Endothelial cell of coronary artery (primary cell): ENCODE measurements around the gene COG3. TPM values are rescaled to one million over a fixed set of nuclear protein-coding genes. Genes with fewer than 3 reads are reported as not detected.

Source experiments
- total RNA-seq: library from RNA; depleted of rRNA; stranded (reverse); fragments of >200 nt; gene quantifications from 2 replicates; pipeline ENCODE4 v1.2.3, GENCODE V29; 2014

The COG3 gene
- total RNA-seq: 25.4 and 32.4 TPM in 2 replicates

DNA sequence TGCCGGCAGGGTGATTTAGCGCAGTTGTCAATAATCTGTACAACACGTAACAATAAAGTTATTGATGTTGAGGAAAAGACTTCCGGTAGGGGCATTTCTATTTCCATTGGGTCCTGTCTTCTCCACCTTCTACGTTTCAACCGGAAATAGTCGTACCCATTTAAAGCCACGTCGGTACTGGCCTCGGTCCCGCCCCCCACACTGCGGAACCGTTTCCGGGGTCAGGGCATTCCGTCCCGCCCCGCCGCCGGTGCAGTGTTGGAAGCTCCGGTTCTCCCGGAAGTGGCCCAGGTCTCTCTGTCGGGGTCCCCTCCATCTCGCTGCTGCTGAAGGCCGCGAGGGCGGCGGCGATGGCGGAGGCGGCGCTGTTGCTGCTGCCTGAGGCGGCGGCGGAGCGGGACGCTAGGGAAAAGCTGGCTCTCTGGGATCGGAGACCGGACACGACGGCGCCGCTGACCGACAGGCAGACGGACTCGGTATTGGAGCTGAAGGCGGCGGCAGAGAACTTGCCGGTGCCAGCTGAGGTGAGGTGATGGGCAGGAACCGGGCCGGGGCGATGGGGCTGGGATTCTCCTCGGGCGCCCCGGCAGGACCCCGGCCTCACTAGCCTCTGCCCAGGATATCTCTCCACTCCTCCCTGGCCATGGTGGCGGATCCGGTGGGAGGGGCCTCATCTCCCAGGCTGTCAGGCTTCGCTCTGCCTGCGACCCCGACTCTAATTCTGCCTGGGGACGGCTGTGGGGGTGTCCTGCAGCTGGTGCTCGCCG, at the start of gene COG3:
Gene COG3, plus strand, starts transcription at position 253 of the 767 bp plus-strand sequence. Its CDS starts 98 bp downstream, at position 351.

GRCh38 chr13:45417790-45418534, 46.8 kb upstream of the COG3 start, which contains the start of gene SLC25A30:
SLC25A30 (minus strand) TSS chr13:45418373; CDS start chr13:45411425, 6,948 bp downstream.

Other genes with a start within 250 kb of the COG3 start
- gene TPT1, start 123.8 kb upstream of the COG3 start, total RNA-seq: 2,421 and 4,524 TPM in 2 replicates
- gene SLC25A30, start 46.6 kb upstream of the COG3 start, total RNA-seq: 17.0 and 17.6 TPM in 2 replicates
- gene ERICH6B, start 150.8 kb downstream of the COG3 start, total RNA-seq: not detected in 2 replicates
- gene CBY2, start 237.4 kb downstream of the COG3 start, total RNA-seq: not detected in 2 replicates